Vagina (tissue), 2 donors: ENCODE measurements around the gene DTL.

Experiments used
- CTCF ChIP-seq, 3 experiments: fragments of 450-650 bp in 2 of 3; fragments of 200-600 bp in 1 of 3; sonication (generic) in 1 of 3; IDR thresholded peaks; one replicate each; pipeline ENCODE4 v1.5.1; 2017 to 2019; ENCODE audit warnings: antibody characterized with exemption in 3 of 3, mild to moderate bottlenecking in 2 of 3, moderate library complexity in 2 of 3
- POLR2A ChIP-seq, 2 donors: fragments of 450-650 bp; IDR thresholded peaks; one replicate each; pipeline ENCODE4 v1.6.1; 2017; ENCODE audit warnings: antibody characterized with exemption in 2 of 2, mild to moderate bottlenecking in 2 of 2, moderate library complexity in 2 of 2

GRCh38 chr1:212007178-212007577, 28.4 kb upstream of the DTL start:
- TF ChIP-seq CTCF (IDR thresholded peaks at IDR 0.05) (no peak), POLR2A (IDR thresholded peaks at IDR 0.05) (no peak)
